Mesenchymal stem cell (in vitro differentiated cells and primary cell): Measurements from ENCODE around the gene DNAJB6.
A peak's percentile ranks its signal among the peaks of the same experiment; 100 is the strongest.

Experiments used
- DNase-seq: peaks from one replicate; pipeline ENCODE4 v3.0.0-alpha.2; 2013
- H2AFZ ChIP-seq: one replicate; pipeline ENCODE4 v1.6.1; 2013; ENCODE audit warnings: low read depth, mild to moderate bottlenecking, control low read depth, inconsistent platforms, low read length, moderate library complexity
- H2AK5ac ChIP-seq: 2 replicates; pipeline ENCODE4 v1.6.1; 2013; ENCODE audit warnings: low read length, moderate library complexity, mild to moderate bottlenecking, inconsistent platforms; ENCODE audit not compliant: severe bottlenecking
- H2BK120ac ChIP-seq: one replicate; pipeline ENCODE4 v1.6.1; 2013; ENCODE audit warnings: low read depth, mild to moderate bottlenecking, inconsistent platforms, low read length, moderate library complexity
- H2BK12ac ChIP-seq, 2 experiments: one replicate each; pipeline ENCODE4 v1.6.1; 2013; ENCODE audit warnings: inconsistent platforms in 2 of 2, low read length in 2 of 2, mild to moderate bottlenecking in 2 of 2, moderate library complexity in 2 of 2, control low read depth in 1 of 2
- H2BK15ac ChIP-seq: one replicate; pipeline ENCODE4 v1.6.1; 2013; ENCODE audit warnings: mild to moderate bottlenecking, low read depth, inconsistent platforms; ENCODE audit not compliant: poor library complexity, severe bottlenecking
- H2BK5ac ChIP-seq: 2 replicates; pipeline ENCODE4 v1.6.1; 2013; ENCODE audit warnings: low read depth, mild to moderate bottlenecking, low read length, control low read depth, inconsistent platforms; ENCODE audit not compliant: poor library complexity, severe bottlenecking
- H3K14ac ChIP-seq, 2 experiments: one replicate each; pipeline ENCODE4 v1.6.1; 2013; ENCODE audit warnings: inconsistent platforms in 2 of 2, low read length in 2 of 2, control low read depth in 1 of 2, mild to moderate bottlenecking in 1 of 2, moderate library complexity in 1 of 2
- H3K18ac ChIP-seq, 2 experiments: one replicate each; pipeline ENCODE4 v1.6.1; 2013; ENCODE audit warnings: inconsistent platforms in 2 of 2, low read length in 2 of 2, control low read depth in 1 of 2, low read depth in 1 of 2, mild to moderate bottlenecking in 1 of 2
- H3K23ac ChIP-seq, 2 experiments: one replicate each; pipeline ENCODE4 v1.6.1; 2013; ENCODE audit warnings: inconsistent platforms in 2 of 2, low read length in 2 of 2, mild to moderate bottlenecking in 2 of 2, moderate library complexity in 2 of 2, control low read depth in 1 of 2
- H3K27ac ChIP-seq: 2 replicates; pipeline ENCODE4 v1.5.1; 2013; ENCODE audit warnings: mild to moderate bottlenecking, moderate library complexity, low read length, control low read depth, inconsistent platforms; ENCODE audit not compliant: poor library complexity, severe bottlenecking
- H3K27me3 ChIP-seq, 2 experiments: 2 replicates each; pipeline versions ENCODE4 v1.6.1 to v1.7.0; 2013; ENCODE audit warnings: low read length in 2 of 2, mild to moderate bottlenecking in 2 of 2, moderate library complexity in 2 of 2, control low read depth in 1 of 2, inconsistent platforms in 1 of 2; ENCODE audit not compliant: control insufficient read depth in 1 of 2, insufficient read depth in 1 of 2
- H3K36me3 ChIP-seq, 2 experiments: 2 replicates each; pipeline versions ENCODE4 v1.6.1 to v1.7.0; 2013; ENCODE audit warnings: low read length in 2 of 2, control low read depth in 1 of 2, inconsistent platforms in 1 of 2, low read depth in 1 of 2, mild to moderate bottlenecking in 1 of 2; ENCODE audit not compliant: insufficient read depth in 2 of 2, control insufficient read depth in 1 of 2
- H3K4ac ChIP-seq, 2 experiments: one replicate each; pipeline ENCODE4 v1.6.1; 2013; ENCODE audit warnings: inconsistent platforms in 2 of 2, low read length in 2 of 2, mild to moderate bottlenecking in 2 of 2, moderate library complexity in 2 of 2, control low read depth in 1 of 2, low read depth in 1 of 2
- H3K4me1 ChIP-seq: 2 replicates; pipeline ENCODE4 v1.6.1; 2013; ENCODE audit warnings: low read depth, low read length, control low read depth; ENCODE audit not compliant: control insufficient read depth, insufficient read depth
- H3K4me2 ChIP-seq: 2 replicates; pipeline ENCODE4 v1.6.1; 2013; ENCODE audit warnings: low read length, mild to moderate bottlenecking, inconsistent platforms; ENCODE audit not compliant: poor library complexity, severe bottlenecking
- H3K4me3 ChIP-seq, 2 experiments: 2 replicates each; pipeline versions ENCODE4 v1.5.1 to v1.7.0; 2013; ENCODE audit warnings: low read length in 2 of 2, mild to moderate bottlenecking in 2 of 2, control low read depth in 1 of 2, low read depth in 1 of 2; ENCODE audit not compliant: insufficient read depth in 1 of 2
- H3K79me1 ChIP-seq: replicated peaks from 2 replicates; pipeline ENCODE4 v1.6.1; 2013; ENCODE audit warnings: mild to moderate bottlenecking, control low read depth, low read length, inconsistent platforms; ENCODE audit not compliant: poor library complexity, severe bottlenecking
- H3K9ac ChIP-seq: 2 replicates; pipeline ENCODE4 v1.7.0; 2013; ENCODE audit warnings: mild to moderate bottlenecking, low read length, moderate library complexity
- H3K9me3 ChIP-seq: 2 replicates; pipeline ENCODE4 v1.7.0; 2013; ENCODE audit warnings: mild to moderate bottlenecking, low read length; ENCODE audit not compliant: control insufficient read depth
- H4K8ac ChIP-seq: one replicate; pipeline ENCODE4 v1.6.1; 2013; ENCODE audit warnings: inconsistent platforms, mild to moderate bottlenecking, low read length, moderate library complexity
- H4K91ac ChIP-seq: one replicate; pipeline ENCODE4 v1.6.1; 2013; ENCODE audit warnings: mild to moderate bottlenecking, low read length, inconsistent platforms
- WGBS: methylation state at CpG from one replicate; pipeline ENCODE4 v1.1.7; 2013; ENCODE audit warnings: mixed read lengths; 5-methylcytosine and 5-hydroxymethylcytosine counted together

Gene DNAJB6

GRCh38 chr7:157297185-157297584 is 39.6 kb upstream of the DNAJB6 start:
- Histone ChIP-seq H4K91ac (no peak overlapping the region), H3K79me1 (no peaks in the 10 kb centered on the region), H3K4me1 (peaks cover 20% of the 10 kb centered on the region), H2BK12ac (no peak overlapping the region), H2BK15ac (no peak overlapping the region), H3K9ac (no peak overlapping the region), H3K4me3 (no peak overlapping the region), H3K27me3 (peaks cover 0 to 10% of the 10 kb centered on the region in 2 experiments), H2AFZ (no peak overlapping the region), H3K36me3 (peaks cover 0 to 8% of the 10 kb centered on the region in 2 experiments), H2BK120ac (no peak overlapping the region), H3K4me2 (no peak overlapping the region), H3K27ac (no peak overlapping the region), H3K18ac (no peak overlapping the region), H2BK5ac (no peak overlapping the region), H4K8ac (no peak overlapping the region), H2AK5ac (no peak overlapping the region), H3K23ac (no peak overlapping the region), H3K9me3 (no peaks in the 10 kb centered on the region), H3K14ac (no peak overlapping the region), H3K4ac (no peak overlapping the region)
- no peak for DNase-seq
- 92% methylated on average over 11 of the region's 13 CpGs for WGBS

- Histone ChIP-seq H2AK5ac (no peak overlapping the region), H3K79me1 (no peaks in the 10 kb centered on the region), H3K18ac (peak overlapping the region in 1 of 2 experiments; percentile 16), H3K4me3 (peak overlapping the region in 1 of 2 experiments; percentile 3), H3K9me3 (no peaks in the 10 kb centered on the region), H3K36me3 (peaks cover 0 to 8% of the 10 kb centered on the region in 2 experiments), H3K14ac (peak overlapping the region in 1 of 2 experiments; percentile 50), H3K9ac (no peak overlapping the region), H2AFZ (no peak overlapping the region), H3K23ac (no peak overlapping the region), H3K27me3 (peaks cover 0 to 10% of the 10 kb centered on the region in 2 experiments), H2BK5ac (no peak overlapping the region), H3K4ac (no peak overlapping the region), H4K8ac (peak overlapping the region; percentile 2), H3K27ac (no peak overlapping the region), H4K91ac (peak overlapping the region; percentile 89), H2BK12ac (no peak overlapping the region), H2BK15ac (no peak overlapping the region), H3K4me1 (peaks cover 21% of the 10 kb centered on the region), H3K4me2 (no peak overlapping the region), H2BK120ac (no peak overlapping the region)
- no peak for DNase-seq
- 100% methylated on average over 3 of the region's 3 CpGs for WGBS
Measured at GRCh38 chr7:157299317-157299612, 37.5 kb upstream of the DNAJB6 start.

GRCh38 chr7:157299613-157300368 is 37.0 kb upstream of the DNAJB6 start:
- no peak overlapping the region for H3K27ac ChIP-seq
- peak overlapping the region; percentile 74 for H2BK15ac ChIP-seq
- H3K9me3 ChIP-seq = no peaks in the 10 kb centered on the region
- no peak overlapping the region for H3K4ac ChIP-seq
- 88% methylated on average over 34 of the region's 37 CpGs for WGBS
- no peak overlapping the region for H2BK120ac ChIP-seq
- no peak overlapping the region for H3K9ac ChIP-seq
- H2BK5ac ChIP-seq = no peak overlapping the region
- no peak for DNase-seq
- H2AK5ac ChIP-seq = no peak overlapping the region
- peak overlapping the region; percentile 16 to 33 for H3K18ac ChIP-seq
- peak overlapping the region in 1 of 2 experiments; percentile 38 for H3K4me3 ChIP-seq
- no peak overlapping the region for H2AFZ ChIP-seq
- H3K79me1 ChIP-seq = no peaks in the 10 kb centered on the region
- peak overlapping the region in 1 of 2 experiments; percentile 50 for H3K14ac ChIP-seq
- H3K27me3 ChIP-seq = peaks cover 0 to 8% of the 10 kb centered on the region in 2 experiments
- H4K8ac ChIP-seq = peak overlapping the region; percentile 21
- H3K4me2 ChIP-seq = no peak overlapping the region
- H3K23ac ChIP-seq = no peak overlapping the region
- H4K91ac ChIP-seq = peak overlapping the region; percentile 89
- H2BK12ac ChIP-seq = no peak overlapping the region
- peaks cover 0 to 8% of the 10 kb centered on the region in 2 experiments for H3K36me3 ChIP-seq
- peaks cover 21% of the 10 kb centered on the region for H3K4me1 ChIP-seq

GRCh38 chr7:157300369-157300825 is 36.4 kb upstream of the DNAJB6 start:
- Histone ChIP-seq H3K23ac (no peak overlapping the region), H3K79me1 (no peaks in the 10 kb centered on the region), H2BK12ac (no peak overlapping the region), H2BK5ac (no peak overlapping the region), H3K18ac (no peak overlapping the region), H2AK5ac (peak overlapping the region; percentile 43), H3K36me3 (peaks cover 0 to 8% of the 10 kb centered on the region in 2 experiments), H3K4ac (no peak overlapping the region), H2AFZ (no peak overlapping the region), H3K14ac (peak overlapping the region in 1 of 2 experiments; percentile 9), H4K8ac (no peak overlapping the region), H3K9me3 (no peaks in the 10 kb centered on the region), H2BK120ac (no peak overlapping the region), H3K4me3 (peak overlapping the region in 1 of 2 experiments; percentile 38), H3K4me1 (peaks cover 21% of the 10 kb centered on the region), H3K27me3 (peaks cover 0 to 2% of the 10 kb centered on the region in 2 experiments), H3K4me2 (no peak overlapping the region), H3K27ac (no peak overlapping the region), H3K9ac (no peak overlapping the region), H4K91ac (no peak overlapping the region), H2BK15ac (no peak overlapping the region)
- no peak for DNase-seq
- whole genome bisulfite sequencing = 89% methylated on average over 29 of the region's 29 CpGs
